Stomach (tissue), 9 donors: ENCODE data around the gene GAL3ST2. TPM values are rescaled to one million over a fixed set of nuclear protein-coding genes. Genes with fewer than 3 reads are reported as not detected.

Experiments used
- DNase-seq, 2 donors: peaks; one replicate each; pipeline versions ENCODE4 v3.0.0 to v3.0.0-alpha.2; 2013 to 2019
- H3K27ac ChIP-seq, 5 donors: fragments of 200-600 bp in 4 of 5; sonication (generic) in 4 of 5; one replicate each; pipeline ENCODE4 v1.5.1; 2013 to 2019; ENCODE audit warnings: mild to moderate bottlenecking in 1 of 5, moderate library complexity in 1 of 5
- H3K27me3 ChIP-seq, 3 donors: fragments of 200-600 bp; sonication (generic); one replicate each; pipeline ENCODE4 v1.5.1; 2017 to 2019; ENCODE audit warnings: mixed run types in 1 of 3
- H3K36me3 ChIP-seq, 4 donors: fragments of 200-600 bp; sonication (generic); 1 replicate in 3 of 4; 2 replicates in 1 of 4; pipeline ENCODE4 v1.5.1; 2016 to 2019
- H3K4me1 ChIP-seq, 4 donors: fragments of 200-600 bp; sonication (generic); one replicate each; pipeline ENCODE4 v1.5.1; 2016 to 2019
- H3K4me3 ChIP-seq, 4 donors: fragments of 200-600 bp; sonication (generic) in 3 of 4; one replicate each; pipeline ENCODE4 v1.5.1; 2016 to 2019; ENCODE audit warnings: mild to moderate bottlenecking in 1 of 4
- H3K9me3 ChIP-seq, 4 donors: fragments of 200-600 bp; sonication (generic); one replicate each; pipeline ENCODE4 v1.5.1; 2016 to 2019
- CTCF ChIP-seq, 7 experiments: fragments of 450-650 bp in 4 of 7; fragments of 200-600 bp in 3 of 7; sonication (generic) in 3 of 7; IDR thresholded peaks; one replicate each; pipeline ENCODE4 v1.5.1; 2016 to 2019; ENCODE audit warnings: antibody characterized with exemption in 7 of 7, control low read depth in 2 of 7, mild to moderate bottlenecking in 1 of 7
- EP300 ChIP-seq: sonication (generic); formaldehyde crosslinking; IDR thresholded peaks from one replicate; pipeline ENCODE4 v1.6.1; 2017; ENCODE audit warnings: antibody characterized with exemption
- POLR2A ChIP-seq, 4 donors: fragments of 450-650 bp; IDR thresholded peaks; one replicate each; pipeline ENCODE4 v1.6.1; 2016; ENCODE audit warnings: antibody characterized with exemption in 4 of 4, control low read depth in 2 of 4, mild to moderate bottlenecking in 1 of 4, moderate library complexity in 1 of 4
- POLR2AphosphoS5 ChIP-seq, 3 donors: sonication (generic); formaldehyde crosslinking; IDR thresholded peaks; one replicate each; pipeline ENCODE4 v1.6.1; 2016; ENCODE audit warnings: antibody characterized with exemption in 3 of 3
- WGBS, 5 donors: extraction: QIAGEN DNeasy Blood & Tissue Kit in 3 of 5; methylation state at CpG; one replicate each; pipeline versions ENCODE4 v1.1.5 to v1.1.7; 2013 to 2018; 5-methylcytosine and 5-hydroxymethylcytosine counted together
- intact Hi-C: fragments of 100-400 bp; cut with DNase I; formaldehyde crosslinking; loops from one replicate; pipeline ENCODE4 v1.15.1; 2023; ENCODE audit warnings: low total_unique reads
- polyA plus RNA-seq, 3 donors: library from polyadenylated mRNA; stranded (reverse); fragments of 200-250 nt; gene quantifications; one replicate each; pipeline ENCODE4 v1.2.3, GENCODE V29; 2013
- total RNA-seq, 5 donors: library from RNA; depleted of rRNA; stranded (reverse); fragments of >200 nt; gene quantifications; one replicate each; pipeline versions ENCODE4 v1.1.0 to v1.2.3, GENCODE V29; 2014 to 2016
- donor health status: healthy with polysubstance abuse.
- donor health status: Bipolar disorder and iron deficiency.
- donor health status: healthy.

Gene GAL3ST2
- total and polyA plus RNA-seq, 8 donors, result 311 TPM; not detected in 7

- 82 to 89% (median 85%) methylated on average over 26 to 39 of the region's 39 CpGs for WGBS, 5 donors
- intact Hi-C loops, result no loop called here
- Histone ChIP-seq H3K4me3 (no peak overlapping the region), H3K9me3 (no peaks in the 10 kb centered on the region), H3K27ac (no peak overlapping the region), H3K4me1 (peaks cover 7 to 15% (median 7%) of the 10 kb centered on the region in 4 donors), H3K36me3 (no peaks in the 10 kb centered on the region), H3K27me3 (peaks cover 0 to 23% (median 0%) of the 10 kb centered on the region in 3 donors)
- TF ChIP-seq POLR2A (IDR thresholded peaks at IDR 0.05), result no peak
- no peak for TF ChIP-seq CTCF (IDR thresholded peaks at IDR 0.05)
- TF ChIP-seq EP300, result no peak
- TF ChIP-seq POLR2AphosphoS5 (IDR thresholded peaks at IDR 0.05), result no peak
- DNase-seq, result no peak
These were observed 72.4 kb downstream of the GAL3ST2 start for GRCh38 chr2:241848761-241849615.

GRCh38 chr2:241849616-241850543 lies 73.3 kb downstream of the GAL3ST2 start:
- Histone ChIP-seq H3K27me3 (peaks cover 0 to 24% (median 0%) of the 10 kb centered on the region in 3 donors), H3K4me1 (peaks cover 2 to 15% (median 5%) of the 10 kb centered on the region in 4 donors), H3K36me3 (no peaks in the 10 kb centered on the region), H3K27ac (no peak overlapping the region), H3K9me3 (no peaks in the 10 kb centered on the region), H3K4me3 (no peak overlapping the region)
- DNase-seq, result no peak
- TF ChIP-seq EP300 (no peak), CTCF (IDR thresholded peaks at IDR 0.05) (no peak), POLR2A (IDR thresholded peaks at IDR 0.05) (no peak), POLR2AphosphoS5 (IDR thresholded peaks at IDR 0.05) (no peak)
- 86 to 93% (median 92%) methylated on average over 7 to 16 of the region's 16 CpGs for WGBS, 5 donors
- intact Hi-C loops, result no loop called here

- Histone ChIP-seq H3K4me3 (no peak overlapping the region), H3K36me3 (no peaks in the 10 kb centered on the region), H3K27ac (no peak overlapping the region), H3K27me3 (peaks cover 0 to 25% (median 0%) of the 10 kb centered on the region in 3 donors), H3K9me3 (no peaks in the 10 kb centered on the region), H3K4me1 (peaks cover 0 to 13% (median 4%) of the 10 kb centered on the region in 4 donors)
- TF ChIP-seq CTCF (IDR thresholded peaks at IDR 0.05), result no peak
- no peak for TF ChIP-seq POLR2A (IDR thresholded peaks at IDR 0.05)
- no peak for TF ChIP-seq POLR2AphosphoS5 (IDR thresholded peaks at IDR 0.05)
- TF ChIP-seq EP300, result no peak
- DNase-seq, result peak in 1 of 2 donors; percentile 21
- intact Hi-C loops, result no loop called here
- 86 to 91% (median 88%) methylated on average over 13 to 27 of the region's 27 CpGs for WGBS, 5 donors
These were observed 74.1 kb downstream of the GAL3ST2 start for GRCh38 chr2:241850544-241851324.
